HepG2 (cell line): ENCODE results near the gene YAP1. TPM values are rescaled to one million over a fixed set of nuclear protein-coding genes. Genes with fewer than 3 reads are reported as not detected.

Experiments used
- CREM ChIP-seq, 2 experiments: sonication (generic) in 1 of 2; formaldehyde crosslinking in 1 of 2; IDR thresholded peaks; 2 replicates each; pipeline versions ENCODE4 v1.4.0 to v1.6.1; 2016 to 2020; ENCODE audit warnings: antibody characterized with exemption in 1 of 2, mild to moderate bottlenecking in 1 of 2, missing genetic modification reagents in 1 of 2
- HNF4G ChIP-seq, 2 experiments: sonication (generic) in 1 of 2; formaldehyde crosslinking in 1 of 2; IDR thresholded peaks; 2 replicates each; pipeline versions ENCODE4 v1.4.0 to v1.6.1; 2011 to 2020; ENCODE audit warnings: borderline replicate concordance in 2 of 2, low read depth in 2 of 2, mild to moderate bottlenecking in 2 of 2, low read length in 1 of 2, missing genetic modification reagents in 1 of 2, moderate library complexity in 1 of 2
- IRF2 ChIP-seq: IDR thresholded peaks from 2 replicates; pipeline ENCODE4 v1.6.1; 2018; ENCODE audit warnings: missing genetic modification reagents, missing compliant biosample characterization
- MYNN ChIP-seq: sonication (generic); formaldehyde crosslinking; IDR thresholded peaks from 2 replicates; pipeline ENCODE4 v1.4.0; 2020; ENCODE audit warnings: mild to moderate bottlenecking, low read depth, missing genetic modification reagents
- MZF1 ChIP-seq: sonication (generic); formaldehyde crosslinking; IDR thresholded peaks from 2 replicates; pipeline ENCODE4 v1.8.1; 2023; ENCODE audit warnings: mild to moderate bottlenecking, missing genetic modification reagents, borderline replicate concordance
- NCOA2 ChIP-seq: sonication (generic); formaldehyde crosslinking; IDR thresholded peaks from 2 replicates; pipeline ENCODE4 v1.8.0; 2022; ENCODE audit warnings: inconsistent platforms
- RFX3 ChIP-seq: IDR thresholded peaks from 2 replicates; pipeline ENCODE4 v1.6.1; 2016; ENCODE audit warnings: missing biosample characterization, missing genetic modification reagents
- RXRA ChIP-seq: sonication (generic); formaldehyde crosslinking; IDR thresholded peaks from 2 replicates; pipeline ENCODE4 v1.5.1; 2020; ENCODE audit warnings: missing genetic modification reagents
- SMARCC2 ChIP-seq: fragments of 450-650 bp; IDR thresholded peaks from 2 replicates; pipeline ENCODE4 v1.6.1; 2017; ENCODE audit warnings: antibody characterized with exemption, mild to moderate bottlenecking
- SOX5 ChIP-seq: IDR thresholded peaks from 2 replicates; pipeline ENCODE4 v1.6.1; 2016; ENCODE audit warnings: borderline replicate concordance
- TBX3 ChIP-seq: fragments of 450-650 bp; IDR thresholded peaks from 2 replicates; pipeline ENCODE4 v1.6.1; 2017; ENCODE audit warnings: antibody characterized with exemption, mild to moderate bottlenecking, inconsistent platforms, borderline replicate concordance
- TFDP2 ChIP-seq: sonication (generic); formaldehyde crosslinking; IDR thresholded peaks from 2 replicates; pipeline ENCODE4 v1.4.0; 2020; ENCODE audit warnings: missing genetic modification reagents
- ZBTB8A ChIP-seq: sonication (generic); formaldehyde crosslinking; IDR thresholded peaks from 2 replicates; pipeline ENCODE4 v1.4.0; 2020; ENCODE audit warnings: mild to moderate bottlenecking, low read depth, missing genetic modification reagents, borderline replicate concordance
- ZNF589 ChIP-seq: sonication (generic); formaldehyde crosslinking; conservative IDR thresholded peaks from 2 replicates; pipeline ENCODE4 v1.8.0; 2022; ENCODE audit warnings: mild to moderate bottlenecking, moderate library complexity, missing genetic modification reagents
- ZNF614 ChIP-seq: IDR thresholded peaks from 2 replicates; pipeline ENCODE4 v1.6.1; 2018; ENCODE audit warnings: missing biosample characterization, missing genetic modification reagents, inconsistent platforms, borderline replicate concordance
- ZNF749 ChIP-seq: sonication (generic); formaldehyde crosslinking; IDR thresholded peaks from 2 replicates; pipeline ENCODE4 v1.8.0; 2022; ENCODE audit warnings: mild to moderate bottlenecking, missing genetic modification reagents, moderate library complexity, borderline replicate concordance
- ZNF761 ChIP-seq: sonication (generic); formaldehyde crosslinking; conservative IDR thresholded peaks from 2 replicates; pipeline ENCODE4 v1.4.0; 2020; ENCODE audit warnings: mild to moderate bottlenecking, missing genetic modification reagents
- polyA plus RNA-seq, 8 experiments: library from polyadenylated mRNA; depleted of rRNA in 3 of 8; stranded (reverse) in 7 of 8; unstranded in 1 of 8; fragments of >200 nt; fragmentation: Illumina TruSeq in 4 of 8; extraction: Trizol in 4 of 8; gene quantifications; 2 replicates each; pipeline versions ENCODE4 v1.2.1 to v1.2.3, GENCODE V29; 2011 to 2016; ENCODE audit warnings: low read depth in 4 of 8, missing spikeins in 1 of 8, mixed read lengths in 1 of 8; ENCODE audit not compliant: insufficient read depth in 1 of 8
- total RNA-seq, 5 experiments: library from RNA; depleted of rRNA; stranded (reverse); fragments of >200 nt; fragmentation: Illumina TruSeq; extraction: Trizol; gene quantifications; 2 replicates each; pipeline ENCODE4 v1.2.3, GENCODE V29; 2016; ENCODE audit warnings: low read depth in 1 of 5
- TF ChIP-seq, protein P1 (sequence below): sonication (generic); formaldehyde crosslinking; IDR thresholded peaks from 2 replicates; pipeline ENCODE4 v1.4.0; 2020; ENCODE audit warnings: mild to moderate bottlenecking, low read depth, missing genetic modification reagents
- TF ChIP-seq, protein P2 (sequence below): sonication (generic); formaldehyde crosslinking; IDR thresholded peaks from 2 replicates; pipeline ENCODE4 v1.4.0; 2020; ENCODE audit warnings: missing genetic modification reagents
- TF ChIP-seq, protein P3 (sequence below): sonication (generic); formaldehyde crosslinking; IDR thresholded peaks from 2 replicates; pipeline ENCODE4 v1.5.1; 2020; ENCODE audit warnings: mild to moderate bottlenecking, missing genetic modification reagents

YAP1 gene
- total and polyA plus RNA-seq, 2 of the 13 experiments (the other 11 are each of a cell fraction or from before 2014, with no cell fraction given) = 59.5 to 91.0 TPM

GRCh38 chr11:102186551-102187191 is 76.4 kb downstream of the YAP1 start (continued):
- TF ChIP-seq SMARCC2 = no peak
- no peak for TF ChIP-seq MZF1 (CRISPR knock-in tag)
- TF ChIP-seq ZNF589 = no peak
- no peak for TF ChIP-seq ZNF761
- no peak for TF ChIP-seq TBX3
- TF ChIP-seq ZBTB8A = no peak
- peak; percentile 84 for TF ChIP-seq NCOA2 (CRISPR knock-in tag)
- TF ChIP-seq, protein P1, sequence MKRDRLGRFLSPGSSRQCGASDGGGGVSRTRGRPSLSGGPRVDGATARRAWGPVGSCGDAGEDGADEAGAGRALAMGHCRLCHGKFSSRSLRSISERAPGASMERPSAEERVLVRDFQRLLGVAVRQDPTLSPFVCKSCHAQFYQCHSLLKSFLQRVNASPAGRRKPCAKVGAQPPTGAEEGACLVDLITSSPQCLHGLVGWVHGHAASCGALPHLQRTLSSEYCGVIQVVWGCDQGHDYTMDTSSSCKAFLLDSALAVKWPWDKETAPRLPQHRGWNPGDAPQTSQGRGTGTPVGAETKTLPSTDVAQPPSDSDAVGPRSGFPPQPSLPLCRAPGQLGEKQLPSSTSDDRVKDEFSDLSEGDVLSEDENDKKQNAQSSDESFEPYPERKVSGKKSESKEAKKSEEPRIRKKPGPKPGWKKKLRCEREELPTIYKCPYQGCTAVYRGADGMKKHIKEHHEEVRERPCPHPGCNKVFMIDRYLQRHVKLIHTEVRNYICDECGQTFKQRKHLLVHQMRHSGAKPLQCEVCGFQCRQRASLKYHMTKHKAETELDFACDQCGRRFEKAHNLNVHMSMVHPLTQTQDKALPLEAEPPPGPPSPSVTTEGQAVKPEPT = no peak
- no peak for TF ChIP-seq TFDP2 (CRISPR knock-in tag)
- TF ChIP-seq ZNF749 (CRISPR knock-in tag) = no peak
- peak; percentile 24; the same call in 1 of the 2 replicates for TF ChIP-seq RXRA (CRISPR knock-in tag)
- TF ChIP-seq CREM (IDR thresholded peaks at IDR 0.05) = peak; percentile 73
- no peak for TF ChIP-seq CREM (CRISPR knock-in tag; IDR thresholded peaks at IDR 0.05)
- TF ChIP-seq HNF4G (IDR thresholded peaks at IDR 0.05; ENCODE audit: borderline replicate concordance, low read depth, low read length) = peak; percentile 28; the same call in 1 of the 2 replicates
- no peak for TF ChIP-seq HNF4G (CRISPR knock-in tag; IDR thresholded peaks at IDR 0.05; ENCODE audit: borderline replicate concordance, low read depth)
- TF ChIP-seq RFX3 (CRISPR knock-in tag) = no peak
- TF ChIP-seq SOX5 (CRISPR knock-in tag) = peak; percentile 95
- TF ChIP-seq, protein P2, sequence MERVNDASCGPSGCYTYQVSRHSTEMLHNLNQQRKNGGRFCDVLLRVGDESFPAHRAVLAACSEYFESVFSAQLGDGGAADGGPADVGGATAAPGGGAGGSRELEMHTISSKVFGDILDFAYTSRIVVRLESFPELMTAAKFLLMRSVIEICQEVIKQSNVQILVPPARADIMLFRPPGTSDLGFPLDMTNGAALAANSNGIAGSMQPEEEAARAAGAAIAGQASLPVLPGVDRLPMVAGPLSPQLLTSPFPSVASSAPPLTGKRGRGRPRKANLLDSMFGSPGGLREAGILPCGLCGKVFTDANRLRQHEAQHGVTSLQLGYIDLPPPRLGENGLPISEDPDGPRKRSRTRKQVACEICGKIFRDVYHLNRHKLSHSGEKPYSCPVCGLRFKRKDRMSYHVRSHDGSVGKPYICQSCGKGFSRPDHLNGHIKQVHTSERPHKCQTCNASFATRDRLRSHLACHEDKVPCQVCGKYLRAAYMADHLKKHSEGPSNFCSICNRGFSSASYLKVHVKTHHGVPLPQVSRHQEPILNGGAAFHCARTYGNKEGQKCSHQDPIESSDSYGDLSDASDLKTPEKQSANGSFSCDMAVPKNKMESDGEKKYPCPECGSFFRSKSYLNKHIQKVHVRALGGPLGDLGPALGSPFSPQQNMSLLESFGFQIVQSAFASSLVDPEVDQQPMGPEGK = peak; percentile 78
- TF ChIP-seq ZNF614 (CRISPR knock-in tag) = no peak
- TF ChIP-seq IRF2 = 0 out of 2 replicates have a peak, but pooled peaks have one; percentile 42
- TF ChIP-seq, protein P3, sequence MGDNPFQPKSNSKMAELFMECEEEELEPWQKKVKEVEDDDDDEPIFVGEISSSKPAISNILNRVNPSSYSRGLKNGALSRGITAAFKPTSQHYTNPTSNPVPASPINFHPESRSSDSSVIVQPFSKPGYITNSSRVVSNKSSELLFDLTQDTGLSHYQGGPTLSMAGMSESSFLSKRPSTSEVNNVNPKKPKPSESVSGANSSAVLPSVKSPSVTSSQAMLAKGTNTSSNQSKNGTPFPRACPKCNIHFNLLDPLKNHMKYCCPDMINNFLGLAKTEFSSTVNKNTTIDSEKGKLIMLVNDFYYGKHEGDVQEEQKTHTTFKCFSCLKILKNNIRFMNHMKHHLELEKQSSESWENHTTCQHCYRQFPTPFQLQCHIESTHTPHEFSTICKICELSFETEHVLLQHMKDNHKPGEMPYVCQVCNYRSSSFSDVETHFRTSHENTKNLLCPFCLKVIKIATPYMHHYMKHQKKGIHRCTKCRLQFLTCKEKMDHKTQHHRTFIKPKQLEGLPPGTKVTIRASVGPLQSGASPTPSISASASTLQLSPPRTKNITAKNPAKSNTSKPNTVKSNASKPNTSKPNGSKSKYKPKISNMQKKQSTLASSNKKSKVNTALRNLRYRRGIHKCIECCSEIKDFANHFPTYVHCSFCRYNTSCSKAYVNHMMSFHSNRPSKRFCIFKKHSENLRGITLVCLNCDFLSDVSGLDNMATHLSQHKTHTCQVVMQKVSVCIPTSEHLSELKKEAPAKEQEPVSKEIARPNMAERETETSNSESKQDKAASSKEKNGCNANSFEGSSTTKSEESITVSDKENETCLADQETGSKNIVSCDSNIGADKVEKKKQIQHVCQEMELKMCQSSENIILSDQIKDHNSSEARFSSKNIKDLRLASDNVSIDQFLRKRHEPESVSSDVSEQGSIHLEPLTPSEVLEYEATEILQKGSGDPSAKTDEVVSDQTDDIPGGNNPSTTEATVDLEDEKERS (CRISPR knock-in tag) = no peak
- no peak for TF ChIP-seq MYNN (CRISPR knock-in tag)
